Measurements from ENCODE around the gene FNDC3B. TPM values are rescaled to one million over a fixed set of nuclear protein-coding genes. Genes with fewer than 3 reads are reported as not detected.
A peak's percentile ranks its signal among the peaks of the same experiment; 100 is the strongest.

Gene FNDC3B
- total RNA-seq, 4 donors from 2014 or later = 114 to 217 (median 164) TPM

- TF ChIP-seq CTCF (IDR thresholded peaks at IDR 0.05) = no peak
- ATAC-seq (ENCODE audit: low FRiP score) (no peak), DNase-seq (ENCODE audit: low spot score) (no peak)
Observed at GRCh38 chr3:172321035-172321434, 281.7 kb downstream of the FNDC3B start.

GRCh38 chr3:172323894-172324610, 284.7 kb downstream of the FNDC3B start:
- DNase-seq (ENCODE audit: low spot score) = no peak
- no peak for TF ChIP-seq CTCF (IDR thresholded peaks at IDR 0.05)
- peak; percentile 83 for ATAC-seq (ENCODE audit: low FRiP score)

DNA sequence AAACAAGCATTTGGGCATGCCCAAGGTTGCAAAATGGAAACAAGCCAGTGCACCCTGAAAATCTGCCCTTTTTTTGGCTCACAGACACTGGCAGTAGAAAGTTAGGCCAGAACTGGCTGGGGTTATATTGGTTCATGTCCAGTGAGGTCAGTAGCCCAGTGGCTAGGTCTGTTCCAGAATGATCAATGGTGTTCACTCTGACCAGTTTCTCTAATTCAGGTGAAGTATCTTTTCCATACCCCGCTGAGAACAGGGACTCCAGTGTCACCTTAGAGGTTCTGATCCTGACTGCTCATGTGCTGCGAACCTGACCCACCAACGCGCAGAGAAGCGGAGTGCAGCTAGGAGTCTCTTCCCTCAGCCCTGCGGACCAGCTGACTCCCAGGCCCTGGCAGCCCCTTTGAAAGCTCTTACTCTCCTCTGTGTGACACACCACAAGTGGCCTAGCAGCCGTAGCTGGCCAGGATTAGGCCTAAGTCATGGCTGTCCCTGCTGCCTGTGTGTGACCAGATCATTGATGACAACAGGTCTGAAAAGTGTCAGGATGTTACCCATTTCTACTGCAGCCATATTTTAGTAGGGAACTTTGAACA, 285.3 kb downstream of the FNDC3B start:
- TF ChIP-seq CTCF (IDR thresholded peaks at IDR 0.05) = no peak
- ATAC-seq (ENCODE audit: low FRiP score) (no peak), DNase-seq (ENCODE audit: low spot score) (no peak)

- ATAC-seq (ENCODE audit: low FRiP score) = no peak
- DNase-seq (ENCODE audit: low spot score) = no peak
- TF ChIP-seq CTCF (IDR thresholded peaks at IDR 0.05) = no peak
Observed at GRCh38 chr3:172325461-172325860, 286.1 kb downstream of the FNDC3B start.

- ATAC-seq (ENCODE audit: low FRiP score) (no peak), DNase-seq (ENCODE audit: low spot score) (no peak)
- TF ChIP-seq CTCF (IDR thresholded peaks at IDR 0.05) = no peak
Observed at GRCh38 chr3:172326993-172327392, 287.6 kb downstream of the FNDC3B start.

DNA sequence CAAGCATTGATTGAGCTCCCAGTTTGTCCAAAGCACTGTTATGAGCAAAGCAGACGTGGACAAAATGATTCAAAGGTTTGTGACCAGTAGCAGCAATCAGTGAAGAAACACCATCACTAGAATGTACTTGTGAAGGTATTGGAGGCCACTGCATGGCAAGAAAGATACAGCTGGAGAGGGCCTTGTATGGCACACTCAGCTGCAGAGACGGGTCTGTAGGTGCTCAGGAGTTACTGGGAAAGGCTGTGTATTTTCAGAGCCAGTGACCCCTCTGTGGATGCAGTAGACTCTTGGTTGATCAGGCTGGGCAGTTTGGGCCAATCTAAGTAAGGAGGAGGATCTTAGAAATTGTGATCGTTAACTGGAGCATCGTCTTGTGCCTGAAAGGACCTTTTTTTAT, 288.9 kb downstream of the FNDC3B start:
- TF ChIP-seq CTCF (IDR thresholded peaks at IDR 0.05) = no peak
- DNase-seq (ENCODE audit: low spot score) (no peak), ATAC-seq (ENCODE audit: low FRiP score) (no peak)

DNA sequence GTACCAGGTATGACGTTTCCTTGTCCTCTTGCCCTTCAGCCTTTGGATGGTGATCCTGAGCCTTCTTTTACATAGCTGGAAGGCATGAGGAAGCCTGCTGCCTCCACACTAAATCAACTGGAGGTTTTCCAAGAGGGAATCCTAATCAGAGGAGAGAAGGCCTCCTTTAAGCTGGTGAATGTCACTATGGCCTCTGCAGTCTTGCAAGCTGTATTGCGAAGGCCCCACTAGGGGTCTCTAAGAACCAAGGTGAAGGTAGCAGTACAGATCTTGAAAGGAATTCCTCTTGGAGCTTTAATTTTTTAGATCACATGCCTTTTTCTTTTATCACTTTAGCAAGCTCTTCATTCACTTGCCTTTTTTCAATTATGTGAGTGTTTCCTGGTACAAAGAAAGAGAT, 289.7 kb downstream of the FNDC3B start:
- no peak for DNase-seq (ENCODE audit: low spot score)
- ATAC-seq (ENCODE audit: low FRiP score) = no peak
- no peak for TF ChIP-seq CTCF (IDR thresholded peaks at IDR 0.05)

All from omental fat pad (tissue), 4 donors.